SH-SY5Y (cell line): Measurements from ENCODE around the gene TCF7L1.

ENCODE experiments used
- GATA2 ChIP-seq: IDR thresholded peaks from 2 replicates; pipeline ENCODE4 v1.6.1; 2011; ENCODE audit warnings: mild to moderate bottlenecking, low read depth, low read length
- GATA3 ChIP-seq: IDR thresholded peaks from 2 replicates; pipeline ENCODE4 v1.6.1; 2011; ENCODE audit warnings: low read depth, mild to moderate bottlenecking, low read length, moderate library complexity

The TCF7L1 gene

DNA sequence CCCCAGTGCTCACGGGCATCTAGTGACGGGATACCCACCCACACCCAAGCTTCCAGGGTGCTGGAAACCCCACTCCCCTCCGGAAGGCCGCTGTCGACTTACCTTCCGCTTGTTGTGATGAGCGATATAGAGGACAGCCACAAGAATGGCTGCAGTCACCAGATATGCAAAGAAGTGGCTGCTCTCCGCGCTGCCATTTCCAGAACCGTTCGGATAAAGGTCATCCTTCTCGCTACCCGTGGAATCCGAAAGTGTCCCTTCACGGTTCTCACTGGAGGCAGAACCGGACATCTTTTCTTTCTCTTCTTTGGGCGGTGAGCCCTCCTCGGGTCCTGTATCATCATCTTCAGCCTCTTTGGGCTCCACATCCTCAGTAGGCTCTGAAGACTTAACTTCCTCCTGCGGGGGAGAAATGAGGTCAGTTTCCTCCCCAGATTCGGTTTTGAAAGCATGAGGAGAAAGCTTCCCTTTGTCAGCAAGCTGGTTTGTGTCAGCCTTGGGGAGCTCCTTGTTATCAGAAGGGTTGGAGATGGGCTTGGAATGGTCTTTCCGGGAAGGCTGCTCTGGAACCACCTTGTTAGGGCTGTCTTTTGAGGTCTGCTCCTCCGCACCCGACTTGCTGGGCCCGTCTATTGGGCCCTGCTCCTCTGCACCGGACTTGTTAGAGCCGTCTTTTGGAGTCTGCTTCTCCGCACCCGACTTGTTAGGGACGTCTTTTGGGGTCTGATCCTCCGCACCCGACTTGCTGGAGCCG, 193.4 kb downstream of the TCF7L1 start:
- TF ChIP-seq GATA2 = no peak
- no peak for TF ChIP-seq GATA3

DNA sequence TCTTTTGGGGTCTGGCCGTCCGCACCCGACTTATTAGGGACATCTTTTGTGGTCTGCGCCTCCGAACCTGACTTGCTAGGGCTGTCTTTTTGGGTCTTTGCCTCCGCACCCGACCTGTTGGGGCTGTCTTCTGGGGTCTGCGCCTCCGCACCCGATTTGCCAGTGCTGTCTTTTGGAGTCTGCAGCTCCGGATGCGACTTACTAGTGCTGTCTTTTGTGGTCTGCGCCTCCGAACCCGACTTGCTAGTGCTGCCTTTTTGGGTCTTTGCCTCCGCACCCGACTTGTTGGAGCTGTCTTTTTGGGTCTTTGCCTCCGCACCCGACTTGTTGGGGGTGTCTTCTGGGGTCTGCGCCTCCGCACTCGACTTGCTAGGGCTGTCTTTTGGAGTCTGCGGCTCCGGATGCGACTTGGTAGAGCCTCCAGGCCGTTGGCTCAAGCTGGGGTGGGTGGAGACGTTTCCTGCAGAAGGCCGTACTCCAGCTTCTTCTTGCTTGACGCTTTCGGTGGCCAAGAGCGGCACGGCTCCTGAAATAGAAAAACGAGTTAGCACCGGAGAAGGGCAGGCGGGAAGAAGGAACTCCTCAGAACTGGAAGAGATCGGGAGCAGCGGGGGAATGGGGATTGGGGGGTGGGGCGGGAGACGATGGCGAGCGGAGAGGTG, 194.1 kb downstream of the TCF7L1 start:
- no peak for TF ChIP-seq GATA3
- no peak for TF ChIP-seq GATA2

DNA sequence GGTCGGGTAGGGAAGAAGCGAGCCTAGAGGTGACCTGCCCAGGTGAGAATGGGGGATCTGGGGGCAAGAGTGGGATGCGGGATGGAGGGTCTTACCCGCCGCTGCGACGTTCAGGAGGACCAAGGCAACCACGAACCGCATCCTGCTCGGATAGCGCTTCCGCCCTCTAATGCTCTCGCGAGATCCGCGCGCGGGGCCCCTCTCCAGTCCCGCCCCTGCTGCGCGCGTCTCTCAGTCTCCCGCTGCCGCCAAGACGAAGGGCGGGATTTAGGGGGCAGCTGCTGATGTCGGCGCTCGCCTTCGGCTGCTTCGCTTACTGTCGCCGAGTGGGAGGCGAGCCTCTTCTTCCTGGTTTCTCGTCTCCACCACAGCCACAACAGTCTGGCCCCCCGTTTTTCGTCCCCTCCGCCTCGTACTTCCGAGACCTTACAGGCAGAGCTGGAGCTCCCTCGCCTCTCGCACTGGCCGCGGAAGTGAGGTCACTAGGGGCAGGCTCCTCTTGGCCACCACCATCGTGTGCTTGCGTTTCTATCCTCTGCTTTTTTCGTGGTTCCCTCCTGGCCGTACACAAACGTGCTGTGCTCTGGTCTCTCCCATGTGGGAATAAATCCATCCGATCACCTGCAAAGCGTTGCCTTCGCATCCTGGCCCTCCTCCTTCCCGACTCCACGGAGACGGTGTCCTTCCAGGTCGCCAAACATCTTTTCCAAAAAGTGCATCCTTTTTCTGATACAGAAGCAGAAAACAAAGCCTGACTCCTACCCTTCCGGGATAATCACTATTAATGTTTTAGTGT, 194.8 kb downstream of the TCF7L1 start, which contains the start of gene TGOLN2:
TGOLN2 (minus strand) TSS at position 168 of the 796 bp plus-strand sequence; CDS start at position 141, 27 bp downstream.
- TF ChIP-seq GATA2 (no peak), GATA3 (no peak)

DNA sequence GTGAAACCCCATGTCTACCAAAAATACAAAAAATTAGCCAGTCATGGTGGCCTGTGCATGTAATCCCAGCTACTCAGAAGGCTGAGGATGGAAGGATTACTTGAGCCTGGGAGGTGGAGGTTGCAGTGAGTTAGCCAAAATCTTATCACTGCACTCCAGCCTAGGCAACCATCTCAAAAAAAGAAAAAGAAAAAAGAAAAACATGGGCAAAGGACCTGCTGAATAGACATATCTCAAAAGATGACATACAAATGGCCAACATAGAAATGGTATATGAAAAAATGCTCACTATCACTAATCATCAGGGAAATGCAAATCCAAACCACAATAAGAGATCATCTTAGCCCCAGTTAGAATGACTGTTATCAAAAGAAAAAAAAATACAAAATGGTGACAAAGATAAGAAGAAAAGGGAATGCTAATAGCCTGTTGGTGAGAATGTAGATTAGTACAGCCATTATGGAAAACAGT, 196.0 kb downstream of the TCF7L1 start:
- TF ChIP-seq GATA3 (no peak), GATA2 (no peak)

DNA sequence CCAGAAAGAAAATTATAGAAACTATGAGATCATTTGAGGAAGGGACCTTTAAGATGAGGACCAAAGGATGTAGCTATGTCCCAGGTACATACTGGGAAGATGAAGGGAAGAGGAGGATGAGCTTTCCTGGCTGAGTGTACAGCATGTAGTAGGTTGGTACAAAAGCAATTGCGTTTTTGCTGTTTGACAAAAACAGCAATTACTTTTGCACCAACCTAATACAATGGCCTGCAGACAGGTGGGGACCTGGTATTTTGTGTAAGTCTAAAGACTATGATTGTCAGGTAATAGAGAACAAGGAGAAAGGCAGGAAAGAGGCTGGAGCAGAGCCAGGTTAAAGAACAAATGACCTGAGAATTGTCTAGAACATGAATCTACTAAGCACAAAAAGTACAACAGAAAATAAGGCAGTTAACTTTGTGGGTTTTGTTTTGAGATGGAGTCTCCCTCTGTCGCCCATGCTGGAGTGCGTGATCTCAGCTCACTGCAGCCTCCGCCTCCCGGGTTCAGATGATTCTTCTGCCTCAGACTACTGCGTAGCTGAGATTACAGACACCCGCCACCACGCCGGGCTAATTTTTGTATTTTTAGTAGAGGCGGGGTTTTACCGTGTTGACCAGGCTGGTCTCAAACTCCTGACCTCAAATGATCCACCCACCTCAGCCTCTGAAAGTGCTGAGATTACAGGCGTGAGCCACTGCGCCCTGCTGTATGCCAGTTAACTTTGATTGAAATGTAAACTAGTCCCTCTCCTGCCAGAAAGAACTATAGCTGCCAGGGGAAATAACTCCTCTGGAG, 197.8 kb downstream of the TCF7L1 start:
- TF ChIP-seq GATA3 (no peak), GATA2 (no peak)

DNA sequence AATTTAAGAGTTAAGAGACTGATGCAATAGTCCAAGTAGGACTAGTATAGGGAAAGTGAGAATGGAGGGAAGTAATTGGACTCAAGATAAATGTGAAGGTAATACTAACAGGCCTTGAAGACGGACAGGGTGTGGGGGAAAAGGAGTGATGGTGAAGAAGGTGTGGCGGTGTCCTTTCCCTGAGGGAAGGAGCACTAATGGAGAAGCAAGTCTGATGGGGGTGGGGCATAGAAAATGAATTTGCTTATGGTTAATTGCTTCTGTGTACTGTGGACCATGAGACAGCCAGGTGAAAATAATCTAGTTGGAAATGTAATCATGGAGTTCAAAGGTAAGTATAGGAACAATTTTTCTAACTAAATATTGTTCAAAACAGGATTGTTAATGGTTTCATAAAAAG, 201.7 kb downstream of the TCF7L1 start:
- TF ChIP-seq GATA2 (no peak), GATA3 (no peak)

DNA sequence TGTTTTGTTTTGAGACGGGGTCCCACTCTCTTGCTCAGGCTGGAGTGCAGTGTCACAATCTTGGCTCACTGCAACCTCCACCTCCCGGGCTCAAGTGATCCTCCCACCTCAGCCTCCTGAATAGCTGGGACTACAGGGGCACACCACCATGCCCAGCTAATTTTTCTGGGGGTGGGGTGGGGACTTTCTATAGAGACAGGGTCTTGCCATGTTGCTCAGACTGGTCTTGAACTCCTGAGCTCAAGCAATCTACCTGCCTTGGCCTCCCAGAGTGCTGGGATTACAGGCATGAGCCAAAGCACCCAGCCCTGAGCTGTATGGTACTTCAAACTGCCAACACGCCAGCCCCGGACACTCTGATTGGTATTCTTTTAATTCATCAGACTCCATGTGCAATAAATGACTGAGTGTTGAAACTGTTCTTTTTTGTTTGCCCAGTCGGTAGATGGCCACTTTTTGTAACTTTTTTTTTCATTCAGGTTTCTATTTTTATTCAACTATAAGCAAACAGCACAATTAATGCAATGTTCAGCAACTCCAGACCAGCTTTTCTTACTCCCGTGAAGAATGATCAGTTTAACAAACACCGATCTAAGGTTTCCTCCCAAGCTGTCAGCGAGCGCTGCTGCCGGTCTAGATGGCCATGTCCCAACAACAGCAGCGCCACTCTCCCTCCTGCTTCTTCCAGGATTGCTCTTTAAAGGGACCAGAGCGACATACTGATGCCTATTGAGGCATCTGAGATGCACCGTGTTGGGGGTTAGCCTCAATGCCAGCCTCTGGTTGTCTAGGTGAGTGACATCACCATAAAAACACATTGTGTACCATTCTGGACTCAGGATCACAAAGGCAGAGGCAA, 207.1 kb downstream of the TCF7L1 start:
- TF ChIP-seq GATA3 (no peak), GATA2 (no peak)

DNA sequence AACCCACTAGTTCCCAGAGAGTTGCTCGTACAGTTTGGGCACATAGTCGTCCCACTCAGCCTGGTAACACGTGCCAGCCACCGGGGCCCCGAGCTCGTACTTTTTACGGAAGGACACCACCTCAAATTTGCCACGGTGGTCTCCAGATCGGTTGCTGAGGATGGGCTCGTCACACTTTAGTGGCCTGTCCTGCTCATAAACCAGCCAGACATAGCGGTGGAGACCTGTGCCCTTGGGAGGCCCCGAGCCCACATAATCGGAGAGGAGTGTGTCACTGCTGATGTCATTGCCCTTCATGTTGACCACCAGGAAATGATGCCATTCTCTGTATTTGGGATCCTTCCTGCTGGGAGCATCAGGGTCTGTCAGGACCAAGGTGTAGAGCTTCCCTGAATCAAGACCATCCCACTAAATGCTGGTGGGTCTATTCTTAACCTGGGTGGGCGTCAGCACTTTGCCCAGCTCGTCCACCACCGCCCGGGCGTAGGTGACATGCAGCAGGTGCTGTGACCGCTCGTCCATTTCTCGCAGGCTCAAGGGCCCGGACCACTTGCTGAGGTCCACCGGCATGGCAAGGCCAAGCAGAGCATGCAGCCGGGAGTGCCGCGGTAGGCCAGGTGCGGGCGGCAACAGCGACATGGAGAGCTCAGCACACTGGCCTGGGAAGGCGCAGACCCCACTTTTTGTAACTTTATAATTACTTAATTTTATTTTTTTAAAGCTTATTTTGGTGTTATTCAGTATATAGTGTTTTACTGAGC, 208.3 kb downstream of the TCF7L1 start:
- TF ChIP-seq GATA3 = no peak
- TF ChIP-seq GATA2 = no peak

DNA sequence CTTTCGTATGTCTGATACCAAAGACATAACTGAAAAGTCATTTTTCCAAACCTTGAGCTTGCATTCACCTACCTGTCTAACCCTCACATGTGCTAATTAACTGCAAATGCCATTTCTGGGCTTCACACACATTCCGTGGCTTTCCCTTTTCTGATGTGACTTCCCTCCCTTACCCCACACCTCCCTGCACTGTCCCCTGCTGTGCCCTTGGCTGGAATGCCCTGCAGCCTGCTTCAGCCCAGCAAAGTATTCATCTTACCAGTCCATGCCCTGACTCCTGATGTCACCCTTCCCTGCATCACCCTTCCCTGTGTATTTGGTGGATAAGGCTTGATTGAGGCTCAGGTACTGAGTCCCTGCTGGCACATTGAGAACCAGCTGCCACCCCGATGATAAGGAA, 209.0 kb downstream of the TCF7L1 start:
- TF ChIP-seq GATA2 (no peak), GATA3 (no peak)

DNA sequence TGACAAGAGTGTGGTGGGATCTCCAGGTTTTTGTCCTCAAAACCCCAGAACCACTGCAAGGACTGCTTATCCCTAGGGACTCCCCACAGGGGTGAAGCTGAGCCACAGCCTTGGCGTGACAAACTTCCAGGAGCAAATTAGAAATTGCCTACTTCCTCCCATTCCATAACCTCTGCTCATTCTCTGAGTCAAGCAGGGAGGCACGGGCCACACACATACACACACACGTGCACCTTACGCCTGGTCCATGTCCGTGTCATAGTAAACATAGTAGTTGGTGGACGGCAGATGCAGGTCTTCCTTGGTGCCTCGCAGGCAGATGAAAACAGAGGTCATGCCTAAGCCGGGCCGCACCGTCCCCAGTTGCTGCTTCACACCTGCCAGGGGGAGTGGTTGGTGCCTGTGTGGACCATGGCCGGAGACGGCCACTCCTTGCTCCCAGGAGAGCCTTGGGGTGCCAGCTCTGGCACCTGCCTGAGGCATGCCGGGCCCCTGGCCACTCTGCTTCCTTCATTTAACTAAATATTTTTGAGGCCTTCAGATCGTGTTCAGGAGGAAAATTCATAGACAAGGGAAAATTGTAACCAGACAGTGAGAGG, 211.3 kb downstream of the TCF7L1 start:
- no peak for TF ChIP-seq GATA2
- no peak for TF ChIP-seq GATA3

DNA sequence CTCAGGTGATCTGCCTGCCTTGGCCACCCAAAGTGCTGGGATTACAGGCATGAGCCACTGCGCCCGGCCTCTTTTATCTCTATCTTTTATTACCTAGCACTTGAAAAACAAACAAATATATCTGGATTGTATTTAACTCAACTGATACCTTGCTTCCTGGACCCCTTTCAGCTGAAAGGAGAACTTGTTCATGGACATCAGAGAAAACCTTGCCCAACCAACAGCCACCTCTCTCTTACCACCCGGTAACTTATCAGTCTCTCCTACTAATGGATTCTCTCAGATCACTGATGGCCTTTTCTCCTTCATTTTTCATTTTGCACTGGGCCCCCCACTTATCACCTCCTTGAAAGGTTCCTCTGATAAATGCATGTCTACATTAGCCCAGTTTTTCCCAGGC, 214.4 kb downstream of the TCF7L1 start:
- no peak for TF ChIP-seq GATA3

DNA sequence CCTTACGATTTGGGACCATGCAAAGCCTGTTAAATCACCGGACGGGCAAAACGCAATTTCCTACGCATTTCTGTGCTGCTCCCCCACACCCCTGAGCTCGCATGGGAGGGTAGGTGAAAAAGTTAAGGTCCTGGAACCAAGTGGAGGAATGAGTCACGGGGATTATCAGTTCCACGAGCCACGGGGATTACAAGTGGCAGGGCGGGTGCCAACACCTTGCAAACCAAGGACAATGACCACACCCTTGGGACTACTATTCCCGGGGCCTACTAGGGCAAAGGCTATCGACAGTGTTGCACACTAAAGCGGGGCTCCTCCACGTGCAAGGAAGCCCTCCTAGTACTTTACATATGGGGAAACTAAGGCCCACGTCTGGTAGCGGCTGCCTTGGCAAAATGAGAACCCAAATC, 220.7 kb downstream of the TCF7L1 start:
- TF ChIP-seq GATA3 = no peak
- no peak for TF ChIP-seq GATA2
